Stimulated activated CD8-positive, alpha-beta memory T cell treated with anti-CD3 and anti-CD28 coated beads, Interleukin-4, amount 100 ng/mL, for 24 hours (primary cell): Measurements from ENCODE around the gene ZFP1.
"Not testable (repeated sequence)": the region's sequence is repeated elsewhere in the genome, so short reads cannot be mapped to it uniquely, and the experiment has no call there.

ENCODE experiments used
- DNase-seq: peaks from one replicate; pipeline ENCODE4 v3.0.0-alpha.2; 2020; ENCODE audit warnings: low read depth

Gene ZFP1

DNA sequence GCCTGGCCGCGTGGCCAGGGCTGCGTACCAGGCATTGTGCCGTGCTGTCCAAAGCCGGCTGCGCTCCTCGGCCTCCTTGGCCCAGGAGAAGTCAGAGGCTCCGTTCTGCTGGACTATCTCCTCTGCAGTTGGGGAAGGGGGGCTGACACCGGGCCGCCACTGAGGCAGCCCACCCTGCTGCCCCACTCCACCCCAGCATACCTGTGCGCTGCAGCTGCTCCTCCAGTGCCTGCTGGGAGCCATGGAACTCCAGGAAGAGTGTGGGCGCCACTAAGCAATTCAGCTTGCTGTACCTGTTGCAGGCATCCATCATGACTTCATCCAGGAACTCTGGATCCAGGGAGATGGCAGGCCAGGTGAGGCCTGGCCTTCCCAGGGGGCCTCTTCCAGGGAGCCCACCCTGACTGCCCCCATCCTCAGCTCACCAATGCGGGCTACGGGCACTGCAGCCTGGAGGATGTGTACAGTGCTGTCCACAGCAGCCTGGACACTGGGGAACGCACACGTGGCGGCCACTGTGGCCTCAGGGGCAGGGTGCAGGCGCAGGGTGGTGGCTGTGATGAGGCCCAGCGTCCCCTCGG is 34.7 kb upstream of the ZFP1 start:
- no peak for DNase-seq

DNA sequence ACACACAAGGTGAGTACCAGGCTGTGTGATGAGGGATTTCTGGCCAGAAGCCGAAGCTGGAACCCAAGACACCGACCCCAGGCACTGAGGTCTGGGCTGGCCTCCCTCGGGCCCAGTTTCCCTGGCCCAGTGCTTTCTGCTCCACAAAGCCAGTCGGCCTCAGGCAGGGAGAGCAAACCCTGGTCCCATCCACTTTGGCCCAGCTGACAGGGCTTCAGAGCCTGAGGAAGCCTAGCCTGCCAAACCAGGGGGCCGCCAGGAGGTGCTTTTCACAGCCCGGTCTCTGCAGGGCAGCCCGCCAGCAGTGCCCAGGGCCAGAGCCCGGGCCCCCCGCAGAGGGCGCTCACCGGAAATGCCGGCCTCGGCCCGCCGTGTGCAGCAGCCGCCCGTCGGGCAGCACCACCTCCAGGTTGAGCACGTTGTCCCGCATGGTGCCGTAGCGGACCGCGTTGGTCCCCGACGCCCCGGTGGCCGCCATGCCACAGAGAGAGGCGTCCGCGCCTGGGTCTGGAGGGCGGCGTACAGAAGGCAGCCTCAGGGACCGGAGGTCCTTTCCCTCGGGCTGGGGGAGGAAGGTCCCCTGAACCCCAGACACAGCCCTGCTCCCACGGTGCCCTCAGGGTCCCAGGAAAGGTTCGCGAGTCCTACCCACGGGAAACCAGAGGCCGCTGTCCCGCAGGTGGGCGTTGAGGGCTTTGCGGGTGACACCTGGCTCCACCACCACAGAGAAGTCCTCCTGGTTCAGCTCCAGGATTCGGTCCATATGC is 34.0 kb upstream of the ZFP1 start:
- no peak for DNase-seq

DNA sequence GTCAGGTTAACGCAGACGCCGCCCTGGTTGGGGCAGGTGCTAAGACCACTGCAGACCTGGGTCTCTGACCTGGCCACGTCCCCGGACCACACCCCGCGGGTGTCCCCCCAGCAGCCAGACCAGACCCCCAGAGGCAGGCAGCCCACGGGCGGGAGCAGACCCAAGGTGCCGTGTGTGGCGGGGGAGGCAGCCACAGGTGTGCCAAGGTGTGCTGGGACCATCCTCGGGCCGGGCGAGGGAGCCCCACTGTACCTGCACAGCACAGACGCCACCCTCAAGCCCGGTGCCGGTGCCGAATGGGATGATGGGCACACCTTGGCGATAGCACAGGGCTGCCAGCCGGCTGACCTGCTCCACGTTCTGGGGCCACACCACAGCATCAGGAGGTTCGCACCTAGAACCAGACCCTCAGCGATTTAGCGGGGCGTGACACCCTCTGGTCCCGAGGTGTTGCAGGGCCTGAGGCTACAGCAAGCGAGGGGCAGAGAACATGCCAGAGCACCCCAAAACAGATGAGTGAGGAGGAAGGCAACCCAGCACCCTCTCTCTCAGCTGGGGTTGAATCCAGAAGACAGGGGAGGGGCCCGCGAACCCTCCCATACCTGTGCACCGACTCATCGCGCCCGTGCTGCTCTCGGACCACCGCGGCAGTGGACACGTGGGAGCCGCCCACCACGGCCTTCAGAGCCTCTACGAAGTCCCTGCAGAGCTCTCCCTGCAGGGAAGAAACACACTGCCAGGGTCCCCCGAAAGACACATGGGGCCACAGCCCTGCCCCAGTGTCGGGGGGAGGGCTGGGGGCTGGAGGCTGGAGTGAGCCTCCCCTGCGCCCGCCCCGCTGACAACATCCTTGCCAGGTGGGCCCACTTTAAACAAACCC is 33.1 kb upstream of the ZFP1 start:
- no peak for DNase-seq

DNA sequence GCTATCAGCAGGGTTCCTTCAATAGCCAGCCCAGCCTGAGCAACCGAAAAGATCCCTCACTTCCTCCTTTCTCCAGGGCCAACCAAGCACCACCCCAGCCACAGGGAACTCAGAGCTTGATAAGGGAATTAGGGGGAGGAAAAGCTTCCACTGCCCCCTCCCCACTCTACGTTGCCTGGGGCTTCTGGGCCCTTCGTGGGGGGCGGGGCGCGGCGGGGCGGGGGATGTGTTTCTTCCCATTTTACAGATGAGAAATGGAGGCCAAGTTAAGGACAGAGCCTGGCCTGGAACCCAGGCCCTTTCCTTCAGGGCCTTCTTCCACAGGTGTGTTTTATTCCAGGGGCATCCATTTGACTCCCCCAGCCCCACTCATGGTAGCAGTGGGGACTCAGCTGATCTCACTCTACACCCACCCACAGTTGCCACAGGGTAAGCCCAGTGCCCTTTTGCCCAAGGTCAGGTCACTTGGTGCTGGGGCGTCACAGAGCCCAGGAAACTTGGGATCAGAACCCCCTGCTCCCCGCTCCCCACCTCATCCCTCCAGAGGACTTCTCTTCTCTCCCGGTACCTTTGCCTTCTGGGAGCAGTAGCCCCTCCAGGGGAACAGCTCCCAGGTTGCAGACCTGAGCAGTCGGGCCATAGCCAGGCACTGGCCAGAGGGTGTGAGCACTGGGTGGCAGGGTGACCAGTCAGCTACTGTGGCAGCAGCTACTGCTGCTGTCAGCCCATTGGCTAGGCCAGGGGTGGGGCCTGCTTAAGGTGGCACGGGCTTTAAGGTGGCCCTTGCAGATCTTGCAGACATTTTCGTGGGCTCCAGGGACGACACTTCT is 32.0 kb upstream of the ZFP1 start, which contains the start of gene LDHD:
Gene LDHD, minus strand, starts transcription at position 700 of the 830 bp plus-strand sequence. Its CDS starts 60 bp downstream, at position 640.
- no peak for DNase-seq

DNA sequence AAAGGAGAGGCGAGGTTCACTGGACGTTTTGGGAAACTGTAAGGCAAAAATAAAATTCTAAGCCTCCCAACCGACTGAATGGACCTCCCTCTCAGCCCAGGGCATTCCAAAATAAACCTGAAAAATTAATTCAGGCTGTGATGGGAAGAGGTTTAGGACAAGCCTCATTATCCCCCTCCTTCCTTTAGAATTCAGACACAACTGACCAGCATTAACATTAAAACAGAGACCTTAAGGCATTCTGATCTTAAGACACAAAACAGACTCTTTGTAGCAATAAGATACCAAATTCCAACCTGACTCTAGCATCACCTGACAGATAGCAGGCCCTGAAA is 31.4 kb upstream of the ZFP1 start:
- no peak for DNase-seq

DNA sequence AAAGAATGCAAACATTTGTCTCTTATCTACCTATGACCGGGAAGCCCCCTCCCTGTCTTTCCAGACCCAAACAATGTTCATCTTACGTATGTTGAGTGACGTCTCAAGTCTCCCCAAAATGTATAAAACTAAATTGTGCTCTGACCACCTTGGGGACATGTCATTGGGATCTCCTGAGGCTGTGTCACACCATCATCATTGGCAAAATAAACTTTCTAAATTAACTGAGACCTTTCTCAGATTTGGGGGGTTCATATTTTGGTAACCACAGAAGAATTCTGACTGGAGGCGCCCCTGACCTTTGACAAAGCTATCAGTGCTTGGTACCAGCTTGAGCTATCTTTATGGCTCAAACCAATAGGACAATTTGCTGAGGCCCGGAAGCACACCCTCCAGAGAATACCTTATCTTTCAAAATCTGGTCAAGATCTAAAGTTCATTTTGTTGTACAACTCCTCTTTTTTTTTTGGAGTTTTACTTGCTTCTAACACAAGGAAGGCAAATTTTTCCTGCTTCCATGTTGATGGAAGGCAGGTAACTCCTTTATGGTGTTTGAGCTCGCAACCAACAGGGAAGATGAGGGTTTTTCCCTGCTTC is 29.3 kb upstream of the ZFP1 start:
- no peak for DNase-seq

DNA sequence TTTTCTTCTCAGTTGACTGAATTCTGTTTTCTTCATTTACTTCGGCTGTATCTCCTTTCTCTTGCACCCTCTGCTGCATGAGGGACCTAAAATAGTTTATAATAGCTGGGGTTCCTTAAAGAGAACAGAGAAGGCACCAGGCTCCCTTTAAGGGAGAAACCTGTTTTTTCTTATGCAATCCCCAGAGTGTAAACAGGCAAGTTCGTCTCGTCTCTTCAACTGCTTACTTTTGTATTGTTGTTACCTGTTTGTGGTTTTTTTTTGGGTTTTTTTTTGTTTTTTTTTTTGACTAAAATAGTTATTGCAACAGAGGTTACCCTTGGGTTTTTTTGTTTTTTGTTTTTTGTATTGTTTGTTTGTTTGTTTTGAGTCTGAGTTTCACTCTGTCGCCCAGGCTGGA is 28.1 kb upstream of the ZFP1 start:
- DNase-seq = no peak

DNA sequence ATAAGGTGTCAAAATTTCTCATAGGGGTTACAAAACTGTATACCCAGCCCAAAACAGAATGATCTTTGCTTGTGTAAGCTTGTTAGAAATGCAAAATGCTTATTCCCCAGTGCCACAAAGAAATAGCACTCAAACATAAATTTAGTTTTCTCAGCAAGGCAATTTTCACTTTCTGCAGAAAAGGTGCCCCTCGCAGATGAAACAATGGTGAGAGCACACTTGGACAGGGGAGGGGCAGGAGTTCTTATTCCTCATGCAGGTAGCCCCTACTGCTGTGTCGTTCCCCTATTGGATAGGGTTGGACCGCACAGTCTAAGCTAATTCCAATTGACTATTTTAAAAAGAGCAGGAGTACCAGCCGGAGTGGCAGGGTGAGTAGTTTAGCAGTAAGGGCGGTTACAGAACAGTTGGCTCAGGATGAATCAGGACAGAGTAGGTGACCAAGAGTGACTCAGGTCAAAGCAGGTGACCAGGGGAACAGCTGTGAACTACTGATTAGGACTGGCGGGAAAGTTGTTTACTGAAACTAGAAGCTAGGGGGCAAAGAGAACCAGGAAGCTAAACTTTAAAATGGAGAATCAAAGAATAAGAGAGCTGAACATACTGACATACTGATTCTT is 26.3 kb upstream of the ZFP1 start:
- no peak for DNase-seq

DNA sequence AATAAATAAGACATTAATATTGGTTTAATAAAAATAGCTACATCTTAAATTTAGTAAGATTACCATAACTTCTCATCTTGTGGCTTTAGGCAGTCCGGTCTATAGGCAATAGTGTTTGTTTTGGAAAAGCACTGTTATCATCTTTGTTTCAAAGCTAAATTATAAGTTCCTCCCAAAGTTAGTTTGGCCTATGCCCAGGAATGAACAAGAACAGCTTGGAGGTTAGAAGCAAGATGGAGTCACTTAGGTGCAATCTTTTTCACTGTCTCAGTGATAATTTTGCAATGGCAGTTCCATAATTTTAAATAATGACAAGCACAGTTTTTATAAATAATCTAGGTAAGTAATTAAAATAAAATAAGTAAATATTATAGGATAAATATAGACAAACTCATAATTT is 25.7 kb upstream of the ZFP1 start:
- no peak for DNase-seq

DNA sequence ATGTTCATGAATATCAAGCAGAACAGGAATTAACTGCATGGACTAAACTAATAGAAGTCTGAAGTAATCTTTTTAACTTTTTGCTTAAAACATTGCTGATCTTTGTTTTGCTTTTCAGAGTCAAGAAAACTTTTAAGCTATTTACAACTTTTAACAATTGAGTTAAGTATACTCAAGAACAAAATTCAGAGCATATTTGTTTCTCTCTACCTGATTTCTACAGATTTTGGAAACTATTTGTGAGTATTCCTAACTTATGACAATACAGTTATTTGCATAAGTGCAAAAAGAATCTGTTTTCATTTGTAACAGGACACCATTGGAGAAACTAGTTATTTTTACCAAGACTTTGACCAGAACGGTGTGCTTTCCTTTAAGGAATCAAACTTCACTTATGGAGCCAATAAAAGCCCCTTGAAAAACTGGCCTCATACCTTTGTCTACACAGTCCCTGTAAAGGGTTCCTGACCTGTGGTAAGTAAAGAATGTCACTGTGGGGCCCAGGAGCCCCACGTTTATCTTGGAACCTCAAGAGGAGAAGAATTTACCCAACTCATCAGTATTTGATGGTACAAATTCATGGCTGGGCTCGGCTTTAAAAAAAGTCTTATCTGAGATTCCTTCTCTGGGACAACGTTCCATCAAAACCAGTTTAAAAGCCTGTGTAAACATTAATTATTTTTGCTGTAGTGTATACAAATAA is 20.5 kb upstream of the ZFP1 start:
- DNase-seq = no peak

DNA sequence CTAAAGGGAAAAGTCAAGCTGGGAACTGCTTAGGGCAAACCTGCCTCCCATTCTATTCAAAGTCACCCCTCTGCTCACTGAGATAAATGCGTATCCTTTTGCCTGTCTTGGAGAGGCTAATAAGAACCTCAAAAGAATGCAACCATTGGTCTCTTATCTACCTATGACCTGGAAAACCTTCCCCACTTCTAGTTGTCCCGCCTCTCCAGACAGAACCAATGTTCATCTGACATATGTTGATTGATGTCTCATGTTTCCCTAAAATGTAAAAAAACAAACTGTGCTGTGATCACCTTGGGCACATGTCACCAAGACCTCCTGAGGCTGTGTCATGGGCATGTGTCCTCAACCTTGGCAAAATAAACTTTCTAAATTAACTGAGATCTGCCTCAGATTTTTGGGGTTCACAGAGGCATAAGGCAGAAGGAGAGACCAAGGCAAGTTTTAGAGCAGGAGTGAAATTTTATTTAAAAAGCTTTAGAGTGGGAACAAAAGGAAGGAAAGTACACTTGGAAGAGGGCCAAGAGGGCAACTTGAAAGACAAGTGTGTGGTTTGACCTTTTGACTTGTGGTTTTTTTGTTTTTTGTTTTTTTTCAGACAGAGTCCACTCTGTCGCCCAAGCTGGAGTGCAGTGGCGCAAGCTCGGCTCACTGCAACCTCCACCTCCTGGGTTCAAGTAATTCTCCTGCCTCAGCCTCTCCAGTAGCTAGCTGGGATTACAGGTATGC is 18.7 kb upstream of the ZFP1 start:
- DNase-seq = not testable (repeated sequence)

DNA sequence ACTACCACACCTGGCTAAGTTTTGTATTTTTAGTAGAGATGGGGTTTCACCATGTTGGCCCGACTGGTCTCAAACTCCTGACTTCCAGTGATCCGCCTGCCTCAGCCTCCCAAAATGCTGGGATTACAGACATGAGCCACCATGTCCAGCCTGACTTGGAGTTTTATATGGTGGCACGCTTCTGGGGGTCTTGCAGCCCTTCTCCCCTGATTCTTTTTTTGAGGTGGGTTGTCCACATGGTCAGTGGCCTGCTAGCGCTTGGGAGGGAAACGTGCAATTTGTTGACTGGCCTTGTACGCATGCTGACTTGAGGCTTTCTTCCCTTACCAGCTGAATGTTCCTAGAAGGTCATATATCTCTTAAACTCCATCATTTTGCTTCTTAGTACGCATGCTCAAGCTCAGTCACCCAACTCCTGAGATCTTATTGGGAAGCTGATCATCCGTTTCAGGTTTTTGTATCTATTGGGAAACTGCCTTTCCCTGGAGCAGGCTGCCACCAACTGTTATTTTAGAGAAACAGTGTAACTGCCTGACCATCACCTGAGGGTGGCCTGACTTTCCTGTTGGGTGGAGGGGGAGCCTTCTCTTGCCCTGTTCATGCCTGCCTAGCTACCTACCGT is 18.1 kb upstream of the ZFP1 start:
- DNase-seq = no peak

DNA sequence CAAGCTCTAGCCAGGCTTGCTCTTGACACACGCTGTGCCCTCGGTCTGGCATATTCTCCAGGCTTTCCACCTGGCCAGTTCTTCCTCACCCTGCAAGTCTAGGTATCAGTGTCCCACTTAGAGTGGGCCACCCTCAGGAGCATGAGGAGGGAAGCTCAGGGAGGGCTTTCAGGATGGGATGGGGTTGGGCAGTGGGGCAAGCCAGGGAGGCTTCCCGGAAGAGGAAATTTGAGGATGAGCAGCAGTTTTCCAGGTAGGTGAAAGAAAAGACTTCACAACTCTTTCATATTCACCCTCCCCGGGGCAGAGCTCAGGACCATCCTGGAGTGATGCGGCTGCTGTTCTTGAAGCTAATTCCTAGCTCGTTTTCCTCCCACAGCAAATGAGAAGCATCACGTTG is 17.2 kb upstream of the ZFP1 start:
- DNase-seq = no peak

DNA sequence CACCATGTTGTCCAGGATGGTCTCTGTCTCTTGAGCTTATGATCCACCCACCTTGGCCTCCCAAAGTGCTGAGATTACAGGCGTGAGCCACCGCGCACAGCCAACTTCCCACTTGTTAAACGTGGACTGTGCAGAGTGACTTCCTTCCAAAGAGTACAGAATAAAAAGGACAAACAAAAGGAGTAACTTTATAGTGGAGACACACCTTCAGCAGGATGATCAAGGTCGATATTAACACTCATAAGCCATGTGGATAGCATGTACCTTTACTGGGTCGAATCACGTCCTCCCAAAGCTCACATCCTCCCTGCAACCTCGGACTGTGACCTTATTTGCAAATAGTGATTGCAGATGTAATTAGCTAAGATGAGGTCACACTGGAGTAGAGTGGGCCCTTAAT is 10.1 kb upstream of the ZFP1 start:
- no peak for DNase-seq

DNA sequence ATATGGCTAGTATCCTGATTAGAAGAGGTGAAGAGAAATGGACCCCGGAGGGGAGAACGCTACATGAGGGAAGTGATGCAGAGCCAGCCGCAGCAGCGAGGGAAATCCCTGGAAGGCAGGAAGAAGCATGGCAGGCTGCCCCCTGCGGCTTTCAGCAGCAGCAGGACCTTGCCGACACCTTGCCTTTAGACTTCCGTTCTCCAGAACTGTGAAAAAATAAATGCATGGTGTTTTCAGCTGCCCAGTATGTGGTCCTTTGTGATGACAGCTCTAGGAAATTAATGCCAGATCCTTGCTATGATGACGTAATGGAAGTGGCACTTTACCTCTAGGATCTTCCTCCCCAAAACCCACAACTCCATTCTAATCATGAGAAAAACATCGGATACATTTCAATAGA is 9.7 kb upstream of the ZFP1 start:
- no peak for DNase-seq

DNA sequence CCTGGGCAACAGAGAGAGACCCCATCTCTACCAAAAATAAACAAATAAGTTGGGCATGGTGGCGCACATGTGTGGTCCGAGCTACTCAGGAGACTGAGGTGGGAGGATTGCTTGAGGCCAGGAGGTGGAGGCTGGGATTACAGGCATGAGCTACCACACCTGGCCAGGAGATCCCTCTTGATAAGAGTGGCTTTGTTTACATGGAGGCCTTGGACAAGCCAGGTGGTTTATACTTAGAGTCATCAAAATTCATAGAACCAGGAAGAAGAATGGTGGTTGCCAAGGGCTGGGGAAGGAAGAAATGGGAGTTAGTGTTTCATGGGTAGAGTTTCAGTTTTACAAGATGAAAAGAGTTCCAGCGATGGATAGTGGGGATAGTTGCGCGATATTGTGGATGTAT is 8.8 kb upstream of the ZFP1 start:
- no peak for DNase-seq

DNA sequence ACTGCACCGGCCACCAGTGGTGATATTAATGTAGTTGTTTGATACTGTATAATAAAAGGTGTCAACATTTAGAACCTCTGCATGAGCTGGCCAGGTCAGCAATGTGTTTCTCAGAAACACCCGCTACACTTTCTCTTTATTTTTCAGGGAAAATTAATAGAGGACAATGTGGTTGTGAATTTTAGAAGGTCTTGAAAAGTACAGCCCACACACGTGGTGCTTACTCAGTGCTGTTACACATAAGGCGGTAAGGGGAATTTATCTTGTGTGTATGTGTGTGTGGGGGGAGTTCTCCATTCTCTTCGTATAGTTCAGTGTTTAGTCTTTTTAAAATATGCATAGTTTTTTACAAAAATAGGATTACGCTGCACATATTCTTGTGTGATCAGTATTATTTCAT is 4.4 kb upstream of the ZFP1 start:
- no peak for DNase-seq

DNA sequence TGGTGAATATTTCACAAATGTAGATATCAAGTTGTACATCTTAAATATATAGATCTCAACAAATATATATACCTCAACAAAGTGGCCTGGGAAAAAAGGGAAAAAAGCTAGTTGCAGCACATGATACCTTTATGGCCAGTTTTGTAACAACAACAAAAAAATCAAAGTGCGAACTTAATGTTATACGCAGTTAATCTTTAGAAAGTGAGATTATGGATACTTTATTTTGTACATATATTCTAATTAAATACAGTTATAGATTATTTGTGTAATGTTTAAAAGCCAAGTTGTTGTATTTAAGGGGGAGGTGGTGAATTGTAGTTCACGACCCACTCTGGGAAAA is 385 bp upstream of the ZFP1 start:
- DNase-seq = no peak

DNA sequence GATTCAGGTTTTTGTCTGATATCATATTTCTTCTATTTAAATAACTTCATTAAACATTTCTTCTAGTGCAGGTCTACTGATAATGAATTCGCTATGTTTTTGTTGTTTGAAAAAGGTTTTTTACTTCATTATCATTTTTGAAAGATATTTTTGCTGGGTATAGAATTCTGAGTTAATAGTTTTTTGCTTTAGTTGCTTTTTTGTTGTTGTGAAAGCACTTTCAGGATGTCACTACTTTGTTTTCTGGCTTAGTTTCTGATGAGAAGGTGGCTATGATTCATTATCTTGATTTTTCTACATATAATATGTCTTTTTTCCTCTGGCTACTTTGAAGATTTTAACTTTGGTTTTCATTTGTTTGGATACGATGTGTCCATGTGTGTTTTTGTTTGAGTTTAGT is 3.5 kb downstream of the ZFP1 start:
- no peak for DNase-seq

DNA sequence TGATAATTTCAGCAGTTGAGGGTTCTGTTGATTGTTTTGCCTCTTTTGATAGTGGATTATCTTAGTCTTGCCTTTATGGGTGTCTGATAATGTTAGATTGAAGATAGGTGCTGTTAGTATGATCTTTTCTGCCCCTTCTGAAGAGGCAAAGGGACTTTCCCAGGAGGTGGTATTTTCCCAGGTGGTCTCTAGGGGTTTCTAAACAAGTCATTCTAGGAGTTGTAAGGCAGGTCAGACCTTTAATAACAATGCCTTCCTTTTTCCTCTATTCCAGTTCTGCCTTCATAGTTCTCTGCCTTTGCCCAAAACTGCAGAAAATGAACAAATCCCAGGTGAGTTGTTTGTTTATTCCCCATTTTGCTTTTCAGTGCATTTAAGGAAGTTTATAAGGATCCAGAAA is 4.3 kb downstream of the ZFP1 start:
- DNase-seq = no peak
